ENCODE measurements around the gene TADA2A.
A peak's percentile ranks its signal among the peaks of the same experiment; 100 is the strongest.

Gene TADA2A

DNA sequence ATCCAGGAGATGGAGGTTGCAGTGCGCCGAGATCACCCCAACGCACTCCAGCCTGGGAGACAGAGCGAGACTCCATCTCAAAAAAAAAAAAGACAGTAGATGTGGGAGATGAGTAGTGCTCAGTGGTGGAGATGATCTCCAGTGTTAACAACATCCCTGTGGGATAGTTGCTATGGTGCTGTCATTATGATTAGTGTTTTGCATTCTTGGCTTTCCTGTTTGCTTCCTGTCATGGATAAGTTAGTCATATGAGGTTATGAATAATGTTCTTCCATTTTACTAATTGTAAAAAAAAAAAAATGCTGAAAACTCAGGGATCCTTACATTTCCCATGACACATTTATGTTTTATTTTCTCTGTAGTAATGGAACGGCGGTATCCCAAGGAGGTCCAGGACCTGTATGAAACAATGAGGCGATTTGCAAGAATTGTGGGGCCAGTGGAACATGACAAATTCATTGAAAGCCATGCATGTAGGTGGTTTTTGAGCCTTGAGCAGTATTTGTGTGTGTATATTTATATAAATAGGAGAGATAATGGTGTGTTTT is 58.5 kb downstream of the TADA2A start:
- no peak overlapping the region for H3K4me3 Mint-ChIP-seq
- peaks cover 12% of the 10 kb centered on the region for H3K4me1 Mint-ChIP-seq (ENCODE audit: low read depth)
- H3K9me3 Mint-ChIP-seq, result no peaks in the 10 kb centered on the region
- no peak overlapping the region for H3K27ac Mint-ChIP-seq
- H3K36me3 Mint-ChIP-seq (ENCODE audit: low read depth), result peaks cover 53% of the 10 kb centered on the region
- H3K27me3 Mint-ChIP-seq, result no peaks in the 10 kb centered on the region

DNA sequence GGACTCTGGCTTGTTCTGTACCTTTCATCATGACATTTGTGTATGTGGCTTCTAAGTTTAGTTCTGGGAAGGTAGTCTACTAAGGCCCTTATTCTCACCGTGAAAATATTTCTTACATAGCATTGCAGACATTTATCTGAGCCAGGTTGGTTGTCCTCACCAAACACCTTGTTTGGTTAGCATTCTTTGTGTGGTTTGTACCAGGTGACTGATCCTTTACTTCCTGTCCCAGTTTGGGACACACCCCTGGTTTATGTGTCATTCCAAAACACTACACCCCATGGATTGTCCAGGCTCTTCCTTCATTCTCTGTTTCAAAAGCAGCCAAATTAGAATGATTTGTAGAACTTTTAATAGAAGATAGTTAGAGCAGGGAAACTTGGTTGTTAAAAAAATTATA is 59.8 kb downstream of the TADA2A start:
- H3K9me3 Mint-ChIP-seq, result no peaks in the 10 kb centered on the region
- no peak overlapping the region for H3K27ac Mint-ChIP-seq
- H3K27me3 Mint-ChIP-seq, result no peaks in the 10 kb centered on the region
- H3K36me3 Mint-ChIP-seq (ENCODE audit: low read depth), result peaks cover 58% of the 10 kb centered on the region
- H3K4me3 Mint-ChIP-seq, result no peak overlapping the region
- peaks cover 4% of the 10 kb centered on the region for H3K4me1 Mint-ChIP-seq (ENCODE audit: low read depth)

DNA sequence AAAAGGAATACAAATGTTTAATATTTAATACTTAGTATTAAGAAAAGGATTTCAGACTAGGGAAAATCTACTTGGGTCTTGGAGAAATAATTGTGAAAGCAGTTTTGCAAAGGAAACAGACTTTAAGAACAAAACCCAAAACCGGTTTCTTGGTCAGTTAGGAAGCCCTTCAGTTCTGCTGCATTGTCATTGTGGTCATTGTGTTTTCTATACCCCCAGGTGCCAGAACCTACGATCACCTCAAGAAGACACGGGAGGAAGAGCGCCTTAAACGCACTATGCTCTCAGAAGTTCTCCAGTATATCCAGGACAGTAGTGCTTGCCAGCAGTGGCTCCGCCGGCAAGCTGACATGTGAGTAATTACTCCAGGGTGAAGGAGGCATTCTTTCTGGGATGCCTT is 63.5 kb downstream of the TADA2A start:
- Mint-ChIP-seq H3K9me3 (no peaks in the 10 kb centered on the region), H3K36me3 (ENCODE audit: low read depth) (peaks cover 61% of the 10 kb centered on the region), H3K27me3 (no peaks in the 10 kb centered on the region), H3K4me3 (no peak overlapping the region), H3K27ac (no peak overlapping the region), H3K4me1 (ENCODE audit: low read depth) (no peaks in the 10 kb centered on the region)

DNA sequence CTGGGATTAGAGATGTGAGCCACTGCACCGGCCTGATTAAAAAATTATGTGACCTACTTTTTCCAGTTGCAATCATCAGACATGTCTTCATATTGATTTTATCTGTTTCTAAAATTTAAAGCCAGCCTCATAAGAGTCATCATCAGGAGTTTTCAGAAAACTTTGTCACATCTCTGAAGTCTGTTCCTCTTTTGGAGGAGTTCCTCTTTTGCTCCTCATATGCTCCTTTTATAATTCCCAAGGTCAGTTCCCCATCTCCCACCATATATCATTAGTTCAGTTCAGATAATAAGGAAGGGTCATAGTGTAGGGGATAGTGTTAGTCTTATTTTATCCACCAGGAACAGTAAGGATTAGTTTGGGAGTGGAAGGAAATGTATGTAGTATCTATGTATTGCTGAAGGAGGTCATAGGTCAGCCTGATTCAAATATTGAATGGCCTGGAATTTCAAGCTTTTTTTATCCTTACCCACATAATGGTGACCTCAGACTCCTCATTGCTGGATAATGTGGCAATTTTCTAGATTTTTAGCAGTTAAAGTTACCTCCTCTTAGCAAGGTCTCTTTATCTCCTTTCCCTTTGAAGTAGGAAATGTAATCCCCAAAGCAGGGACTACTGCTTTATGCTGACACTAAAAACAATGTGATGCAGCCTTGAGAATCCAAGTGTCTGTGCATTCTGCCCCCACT is 69.2 kb downstream of the TADA2A start:
- H3K27ac Mint-ChIP-seq, result peak overlapping the region; percentile 28
- H3K36me3 Mint-ChIP-seq (ENCODE audit: low read depth), result peaks cover 64% of the 10 kb centered on the region
- no peaks in the 10 kb centered on the region for H3K27me3 Mint-ChIP-seq
- H3K4me3 Mint-ChIP-seq, result no peak overlapping the region
- H3K4me1 Mint-ChIP-seq (ENCODE audit: low read depth), result no peaks in the 10 kb centered on the region
- H3K9me3 Mint-ChIP-seq, result no peaks in the 10 kb centered on the region

DNA sequence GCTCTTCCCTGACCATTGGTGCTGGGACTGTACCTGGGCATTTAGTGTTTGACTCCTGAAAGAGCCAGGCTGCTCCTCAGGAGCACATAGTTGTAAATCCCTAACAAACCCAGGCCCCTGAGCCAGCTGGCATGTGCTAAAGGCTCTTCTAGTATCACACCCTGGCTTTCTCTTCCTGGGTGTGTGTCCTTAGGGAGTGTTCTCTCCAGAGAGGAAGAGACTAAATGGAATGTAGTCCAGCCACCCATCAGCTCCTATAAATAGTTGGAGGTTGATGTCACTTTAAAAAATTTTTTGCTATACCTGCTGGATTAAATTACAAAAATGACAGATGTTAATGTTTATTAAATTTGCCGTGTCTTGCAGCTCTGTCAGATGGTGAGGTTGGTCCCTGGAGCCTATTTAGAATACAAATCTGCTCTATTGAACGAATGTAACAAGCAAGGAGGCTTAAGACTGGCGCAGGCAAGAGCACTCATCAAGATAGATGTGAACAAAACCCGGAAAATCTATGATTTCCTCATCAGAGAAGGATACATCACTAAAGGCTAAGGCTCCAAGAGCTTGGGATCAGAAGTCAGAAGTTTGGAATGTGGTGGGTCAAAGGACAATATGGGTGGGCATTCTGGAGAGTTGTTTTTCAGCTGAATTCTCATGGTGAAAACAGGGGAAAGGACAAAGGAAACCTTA is 69.9 kb downstream of the TADA2A start:
- H3K4me1 Mint-ChIP-seq (ENCODE audit: low read depth), result no peaks in the 10 kb centered on the region
- peak overlapping the region; percentile 28 for H3K27ac Mint-ChIP-seq
- peaks cover 58% of the 10 kb centered on the region for H3K36me3 Mint-ChIP-seq (ENCODE audit: low read depth)
- H3K9me3 Mint-ChIP-seq, result no peaks in the 10 kb centered on the region
- H3K27me3 Mint-ChIP-seq, result no peaks in the 10 kb centered on the region
- H3K4me3 Mint-ChIP-seq, result no peak overlapping the region

DNA sequence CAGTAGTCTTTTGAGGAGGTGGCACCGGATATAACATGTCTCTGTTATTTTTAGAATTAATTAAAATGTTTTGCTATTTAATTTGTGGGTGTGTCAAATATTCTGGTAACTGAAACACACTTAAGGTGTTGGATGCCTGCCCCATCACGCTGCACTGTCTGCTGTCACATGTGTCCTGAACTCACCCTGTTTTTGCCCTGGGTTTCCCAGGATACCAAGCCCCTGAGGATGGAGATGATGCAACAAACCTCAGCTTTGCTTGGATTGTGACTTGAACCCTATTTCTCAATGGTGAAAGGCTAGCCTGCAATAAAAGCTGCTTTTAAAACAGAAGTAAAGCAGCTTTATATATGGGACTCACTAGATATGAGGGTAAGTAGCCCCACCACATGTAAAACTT is 71.5 kb downstream of the TADA2A start:
- no peak overlapping the region for H3K4me3 Mint-ChIP-seq
- H3K36me3 Mint-ChIP-seq (ENCODE audit: low read depth), result peaks cover 47% of the 10 kb centered on the region
- no peaks in the 10 kb centered on the region for H3K27me3 Mint-ChIP-seq
- no peaks in the 10 kb centered on the region for H3K9me3 Mint-ChIP-seq
- no peak overlapping the region for H3K27ac Mint-ChIP-seq
- peaks cover 6% of the 10 kb centered on the region for H3K4me1 Mint-ChIP-seq (ENCODE audit: low read depth)

DNA sequence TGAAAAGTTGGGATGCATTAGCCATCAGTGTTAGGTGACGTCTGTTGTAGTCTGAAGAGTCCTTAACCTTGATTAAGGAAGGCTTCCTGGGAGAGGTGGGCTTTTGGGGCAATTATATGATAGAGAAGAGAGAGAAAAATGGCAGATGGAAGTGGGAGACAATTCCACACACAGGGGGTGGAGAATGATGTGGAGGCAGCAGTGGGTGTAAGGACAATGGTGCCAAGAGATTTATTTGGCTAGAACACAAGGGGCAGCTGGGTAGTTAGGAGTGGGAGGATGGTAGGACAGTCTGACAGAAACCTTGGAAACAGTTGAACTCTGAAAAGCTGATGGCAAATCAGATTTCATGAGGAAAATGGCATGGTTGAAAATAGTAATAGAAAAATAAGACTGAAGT is 72.3 kb downstream of the TADA2A start:
- peaks cover 40% of the 10 kb centered on the region for H3K36me3 Mint-ChIP-seq (ENCODE audit: low read depth)
- H3K4me3 Mint-ChIP-seq, result no peak overlapping the region
- no peaks in the 10 kb centered on the region for H3K9me3 Mint-ChIP-seq
- peaks cover 14% of the 10 kb centered on the region for H3K4me1 Mint-ChIP-seq (ENCODE audit: low read depth)
- H3K27me3 Mint-ChIP-seq, result no peaks in the 10 kb centered on the region
- H3K27ac Mint-ChIP-seq, result no peak overlapping the region

DNA sequence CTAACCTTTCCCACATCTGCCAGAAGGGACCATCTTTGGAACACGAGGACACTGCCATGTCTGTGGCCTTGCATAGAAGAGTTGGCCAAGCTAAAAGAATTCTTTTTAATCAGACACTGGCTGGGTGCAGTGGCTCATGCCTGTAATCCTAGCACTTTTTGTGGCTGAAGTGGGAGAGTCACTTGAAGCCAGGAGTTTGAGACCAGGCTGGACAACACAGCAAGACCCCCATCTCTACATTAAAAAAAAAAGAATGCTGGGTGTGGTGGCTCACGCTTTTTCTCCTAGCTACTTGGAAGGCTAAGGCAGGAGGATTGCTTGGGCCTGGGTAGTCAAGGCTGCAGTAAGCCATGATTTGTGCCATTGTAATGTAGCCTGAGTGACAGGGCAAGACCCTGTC is 73.7 kb downstream of the TADA2A start:
- Mint-ChIP-seq H3K4me1 (ENCODE audit: low read depth) (peaks cover 14% of the 10 kb centered on the region), H3K36me3 (ENCODE audit: low read depth) (peaks cover 34% of the 10 kb centered on the region), H3K27ac (no peak overlapping the region), H3K9me3 (no peaks in the 10 kb centered on the region), H3K4me3 (no peak overlapping the region), H3K27me3 (no peaks in the 10 kb centered on the region)

DNA sequence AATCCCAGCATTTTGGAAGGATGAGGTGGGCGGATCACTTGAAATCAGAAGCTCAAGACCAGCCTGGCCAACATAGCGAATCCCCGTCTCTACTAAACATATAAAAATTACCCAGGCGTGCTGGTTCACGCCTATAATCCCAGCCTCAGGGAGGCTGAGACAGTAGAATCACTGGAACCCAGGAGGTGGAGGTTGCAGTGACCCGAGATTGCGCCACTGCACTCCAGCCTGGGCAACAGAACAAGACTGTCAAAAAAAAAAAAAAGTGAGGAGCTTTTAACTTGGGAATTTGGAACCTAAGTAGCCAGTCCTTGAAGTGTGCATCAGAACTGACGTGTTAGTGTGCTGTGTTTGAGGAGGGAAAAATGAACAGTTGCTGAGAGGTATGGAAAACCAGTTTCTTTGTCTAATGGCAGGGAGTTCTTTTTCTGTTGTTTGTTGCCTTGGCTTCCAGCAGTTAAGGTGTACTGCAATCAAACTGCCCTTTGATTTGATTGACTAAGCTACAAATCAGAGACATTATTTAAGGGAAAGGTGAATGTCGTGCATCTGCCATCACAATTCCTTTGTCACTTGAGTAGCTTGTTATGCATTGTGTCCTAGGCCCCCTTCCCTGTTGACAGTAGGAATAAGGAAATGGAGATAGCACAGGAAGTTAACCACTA is 74.4 kb downstream of the TADA2A start:
- H3K9me3 Mint-ChIP-seq, result no peaks in the 10 kb centered on the region
- peaks cover 14% of the 10 kb centered on the region for H3K4me1 Mint-ChIP-seq (ENCODE audit: low read depth)
- H3K36me3 Mint-ChIP-seq (ENCODE audit: low read depth), result peaks cover 27% of the 10 kb centered on the region
- no peak overlapping the region for H3K4me3 Mint-ChIP-seq
- no peak overlapping the region for H3K27ac Mint-ChIP-seq
- H3K27me3 Mint-ChIP-seq, result no peaks in the 10 kb centered on the region

DNA sequence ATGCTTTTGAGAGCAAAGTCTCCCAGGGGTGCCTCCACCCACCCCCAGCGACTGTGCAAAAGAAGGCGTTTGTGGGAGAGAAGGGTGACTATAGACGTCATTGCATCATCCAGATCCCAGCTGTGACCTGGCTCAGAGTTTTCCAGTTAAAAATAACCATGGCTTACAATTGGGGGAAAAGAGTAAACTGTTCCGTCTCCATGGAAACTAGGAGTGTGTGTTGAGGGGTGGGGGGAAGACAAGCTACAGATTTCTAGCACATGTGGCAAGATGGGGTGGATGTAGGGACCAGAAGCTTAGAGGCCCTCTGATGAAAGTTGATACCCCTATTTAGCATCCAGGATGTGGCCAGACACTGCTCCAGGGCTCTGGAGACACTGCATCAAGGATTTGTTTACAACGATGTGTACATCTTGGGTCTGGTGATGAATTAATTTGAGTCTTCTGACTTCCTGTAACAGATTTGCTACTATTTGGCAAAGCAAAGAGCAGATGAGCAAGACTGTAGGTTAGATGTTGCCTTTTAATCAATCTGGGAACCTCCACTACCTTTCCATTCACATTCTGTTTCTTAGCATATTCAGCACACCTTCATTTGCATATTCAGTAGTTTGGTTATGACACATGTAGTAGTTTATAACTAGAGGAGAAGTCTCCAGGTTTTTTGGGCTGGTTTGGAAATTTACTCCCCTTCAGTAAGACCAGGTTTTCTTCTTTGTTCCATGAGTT is 76.8 kb downstream of the TADA2A start:
- no peak overlapping the region for H3K4me3 Mint-ChIP-seq
- peak overlapping the region; percentile 53 for H3K27ac Mint-ChIP-seq
- peaks cover 21% of the 10 kb centered on the region for H3K4me1 Mint-ChIP-seq (ENCODE audit: low read depth)
- no peaks in the 10 kb centered on the region for H3K9me3 Mint-ChIP-seq
- peaks cover 12% of the 10 kb centered on the region for H3K36me3 Mint-ChIP-seq (ENCODE audit: low read depth)
- no peaks in the 10 kb centered on the region for H3K27me3 Mint-ChIP-seq

DNA sequence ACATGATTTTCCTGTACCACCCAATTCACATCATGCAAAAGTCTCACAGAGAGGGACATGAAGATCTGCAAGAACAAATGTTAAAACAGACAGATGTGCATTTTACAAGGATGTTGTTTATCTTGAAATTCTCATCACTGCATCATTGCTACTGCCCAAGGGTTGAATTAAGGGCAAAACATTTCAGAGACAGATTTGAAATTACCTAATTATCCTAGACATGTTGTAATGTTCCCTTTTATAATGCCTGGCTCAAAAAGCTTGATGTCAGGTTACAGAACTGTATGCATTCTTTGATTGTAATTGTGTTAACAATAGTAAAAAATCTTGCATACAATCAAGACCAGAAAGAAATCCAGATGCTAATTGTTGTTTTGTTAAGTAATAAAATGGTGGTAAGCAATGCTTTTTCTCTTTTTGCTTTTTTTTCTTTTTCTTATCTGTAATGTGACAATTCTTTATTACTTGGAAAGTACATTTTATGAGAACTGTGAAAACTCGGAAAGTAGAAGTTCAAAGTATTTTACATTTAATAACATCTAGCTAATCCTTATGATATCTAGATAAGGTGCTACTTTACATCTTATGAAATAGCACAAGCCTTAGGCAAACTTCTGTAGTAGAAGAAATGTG is 79.4 kb downstream of the TADA2A start:
- no peaks in the 10 kb centered on the region for H3K36me3 Mint-ChIP-seq (ENCODE audit: low read depth)
- H3K9me3 Mint-ChIP-seq, result no peaks in the 10 kb centered on the region
- no peak overlapping the region for H3K27ac Mint-ChIP-seq
- H3K4me3 Mint-ChIP-seq, result no peak overlapping the region
- peaks cover 37% of the 10 kb centered on the region for H3K4me1 Mint-ChIP-seq (ENCODE audit: low read depth)
- no peaks in the 10 kb centered on the region for H3K27me3 Mint-ChIP-seq

DNA sequence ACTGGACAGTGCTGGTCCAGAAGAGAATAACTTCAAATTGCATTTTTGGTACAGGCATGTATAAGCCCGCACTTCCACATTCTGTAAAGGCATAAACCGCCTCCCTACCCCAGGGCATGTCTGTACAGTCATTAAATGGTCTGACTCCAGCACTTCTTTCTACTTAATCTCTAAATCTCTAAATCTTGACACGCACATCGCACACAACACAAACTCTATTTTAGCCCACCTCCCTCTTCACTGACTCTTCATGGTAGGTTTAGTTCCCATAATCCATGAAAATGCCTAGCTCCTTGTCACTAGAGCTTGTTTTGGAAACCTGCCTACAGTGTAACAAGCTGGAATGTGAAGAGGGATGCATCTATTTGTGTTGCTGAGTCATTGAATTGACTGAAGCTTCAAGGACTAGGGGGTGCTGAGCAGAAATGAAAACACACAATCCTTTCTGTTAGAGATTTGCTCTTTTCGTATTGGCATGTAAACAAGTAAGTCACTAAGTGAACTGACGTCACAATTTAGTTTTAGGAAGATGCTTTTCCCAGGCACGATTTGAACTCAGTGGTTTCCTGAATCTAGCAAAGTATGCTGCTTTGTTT is 81.4 kb downstream of the TADA2A start:
- H3K27ac Mint-ChIP-seq, result peak overlapping the region; percentile 61
- peaks cover 50% of the 10 kb centered on the region for H3K4me1 Mint-ChIP-seq (ENCODE audit: low read depth)
- H3K4me3 Mint-ChIP-seq, result peak overlapping the region; percentile 88
- H3K27me3 Mint-ChIP-seq, result no peaks in the 10 kb centered on the region
- no peaks in the 10 kb centered on the region for H3K36me3 Mint-ChIP-seq (ENCODE audit: low read depth)
- H3K9me3 Mint-ChIP-seq, result no peaks in the 10 kb centered on the region

DNA sequence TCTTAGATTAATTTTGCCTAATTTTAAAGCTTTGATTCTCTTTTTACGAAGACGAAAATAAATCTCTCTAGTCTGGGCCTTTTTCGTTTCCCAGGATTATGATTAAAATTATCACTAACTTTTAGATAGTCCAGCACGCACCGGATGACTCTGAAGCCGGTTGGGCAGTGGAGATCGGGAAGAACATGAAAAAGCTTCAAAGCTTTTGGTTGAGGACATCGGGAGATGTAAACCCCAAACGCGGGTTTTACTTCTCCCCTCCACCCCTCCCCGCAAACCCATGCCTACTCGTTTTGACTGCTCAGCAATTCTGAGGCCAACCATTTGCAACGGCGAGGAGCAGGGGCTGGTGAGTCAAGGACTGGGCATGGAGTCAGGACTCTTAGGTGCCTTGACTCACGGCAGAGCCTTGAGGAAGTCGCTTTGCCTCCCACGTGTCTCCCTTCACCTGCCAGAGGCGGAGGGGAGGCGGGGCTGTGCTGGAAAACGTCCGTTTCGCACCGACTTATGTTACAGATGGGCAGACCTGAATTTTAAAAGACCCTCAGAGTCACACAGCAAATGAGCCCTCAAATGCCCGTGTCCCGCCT is 82.0 kb downstream of the TADA2A start:
- Mint-ChIP-seq H3K4me3 (peak overlapping the region; percentile 88), H3K9me3 (no peaks in the 10 kb centered on the region), H3K27ac (peak overlapping the region; percentile 89), H3K27me3 (no peaks in the 10 kb centered on the region), H3K4me1 (ENCODE audit: low read depth) (peaks cover 50% of the 10 kb centered on the region), H3K36me3 (ENCODE audit: low read depth) (no peaks in the 10 kb centered on the region)
